NK-92 treated with Interleukin-12 subunit alpha and Interleukin-12 subunit beta, amount 100 ng/mL, for 24 hours (cell line): ENCODE data around the gene N4BP2L1.

Source experiments
- DNase-seq: peaks from one replicate; lab custom pipeline; 2025; lab: John Stamatoyannopoulos, UW

Gene N4BP2L1

GRCh38 chr13:32427852-32428580 is at the start of gene N4BP2L1:
N4BP2L1 (minus strand) TSS chr13:32428130; CDS start chr13:32428082, 48 bp downstream.
- DNase-seq, result peak; percentile 84

GRCh38 chr13:32476892-32477291 is 49.0 kb upstream of the N4BP2L1 start:
- DNase-seq, result no peak

- DNase-seq, result no peak
Observed at GRCh38 chr13:32476021-32476731, 48.2 kb upstream of the N4BP2L1 start.

- DNase-seq, result no peak
Observed at GRCh38 chr13:32474999-32475792, 47.3 kb upstream of the N4BP2L1 start.

GRCh38 chr13:32473650-32474049 is 45.7 kb upstream of the N4BP2L1 start:
- no peak for DNase-seq

GRCh38 chr13:32472194-32472621 is 44.3 kb upstream of the N4BP2L1 start:
- DNase-seq, result no peak

GRCh38 chr13:32471187-32471922 is 43.4 kb upstream of the N4BP2L1 start:
- DNase-seq, result no peak

- DNase-seq, result no peak
Observed at GRCh38 chr13:32468502-32469142, 40.7 kb upstream of the N4BP2L1 start.

- no peak for DNase-seq
Observed at GRCh38 chr13:32456591-32456990, 28.7 kb upstream of the N4BP2L1 start.

GRCh38 chr13:32455594-32455903 is 27.6 kb upstream of the N4BP2L1 start:
- no peak for DNase-seq

GRCh38 chr13:32454886-32455593 is 27.1 kb upstream of the N4BP2L1 start:
- no peak for DNase-seq

- DNase-seq, result no peak
Observed at GRCh38 chr13:32453981-32454380, 26.1 kb upstream of the N4BP2L1 start.

GRCh38 chr13:32448972-32449371 is 21.0 kb upstream of the N4BP2L1 start:
- DNase-seq, result no peak

- no peak for DNase-seq
Observed at GRCh38 chr13:32447894-32448623, 20.1 kb upstream of the N4BP2L1 start.

GRCh38 chr13:32446773-32447465 is 19.0 kb upstream of the N4BP2L1 start:
- no peak for DNase-seq

GRCh38 chr13:32446220-32446619 is 18.3 kb upstream of the N4BP2L1 start:
- no peak for DNase-seq

GRCh38 chr13:32445461-32445860 is 17.5 kb upstream of the N4BP2L1 start:
- no peak for DNase-seq

GRCh38 chr13:32443111-32443510 is 15.2 kb upstream of the N4BP2L1 start:
- DNase-seq, result no peak

GRCh38 chr13:32438871-32439270 is 10.9 kb upstream of the N4BP2L1 start:
- no peak for DNase-seq

- DNase-seq, result no peak
Observed at GRCh38 chr13:32432856-32433255, 4.9 kb upstream of the N4BP2L1 start.
